ENCODE data around the gene SEMA6A. TPM values are rescaled to one million over a fixed set of nuclear protein-coding genes. Genes with fewer than 3 reads are reported as not detected.

Gene SEMA6A
- total and polyA plus RNA-seq, 4 donors, result 3.7 to 11.4 (median 5.6) TPM

DNA sequence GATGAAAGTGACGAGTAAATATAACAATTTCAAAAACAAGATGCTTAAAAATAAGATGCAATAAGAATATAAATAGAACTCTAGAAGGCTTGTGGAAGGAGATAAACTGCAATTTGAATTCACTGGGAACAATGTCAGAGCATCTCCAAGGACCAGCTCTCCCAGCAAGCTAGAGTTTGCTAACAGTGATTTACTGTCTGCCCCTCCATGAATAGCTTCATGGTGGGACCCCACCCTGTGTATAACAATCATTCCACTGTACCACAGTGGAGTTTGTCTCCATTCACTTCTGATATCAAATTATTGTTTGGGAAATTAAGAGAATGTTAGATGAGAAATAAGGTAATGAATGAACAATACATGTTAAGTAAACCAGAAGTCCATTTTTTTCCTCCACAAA is 7.3 kb upstream of the SEMA6A start:
- H3K27ac ChIP-seq (ENCODE audit: low read depth in 1 of 2, low read length in 2 of 2), result no peak overlapping the region
- no peaks in the 10 kb centered on the region for H3K9me3 ChIP-seq (ENCODE audit: control insufficient read depth in 4 of 4, low read length in 3 of 4)
- H3K4me1 ChIP-seq (ENCODE audit: control insufficient read depth in 4 of 4, insufficient read depth in 4 of 4, low read length in 3 of 4), result no peaks in the 10 kb centered on the region
- no peaks in the 10 kb centered on the region for H3K27me3 ChIP-seq (ENCODE audit: control insufficient read depth in 4 of 4, insufficient read depth in 4 of 4, low read length in 3 of 4)
- TF ChIP-seq YY1 (IDR thresholded peaks at IDR 0.05) (no peak), RAD21 (IDR thresholded peaks at IDR 0.05) (no peak), ZBTB33 (IDR thresholded peaks at IDR 0.05) (no peak), JUND (IDR thresholded peaks at IDR 0.05) (no peak), GABPA (IDR thresholded peaks at IDR 0.05 in 1 of 2, conservative IDR thresholded peaks at IDR 0.05 in 1 of 2) (no peak), TAF1 (conservative IDR thresholded peaks at IDR 0.05) (no peak), HNF4A (conservative IDR thresholded peaks at IDR 0.05) (no peak), NR2F2 (IDR thresholded peaks at IDR 0.05) (no peak), FOXA1 (IDR thresholded peaks at IDR 0.05) (no peak), RXRA (IDR thresholded peaks at IDR 0.05) (no peak), ATF3 (IDR thresholded peaks at IDR 0.05) (no peak), HNF4G (IDR thresholded peaks at IDR 0.05) (no peak)
- TF ChIP-seq, protein P1, sequence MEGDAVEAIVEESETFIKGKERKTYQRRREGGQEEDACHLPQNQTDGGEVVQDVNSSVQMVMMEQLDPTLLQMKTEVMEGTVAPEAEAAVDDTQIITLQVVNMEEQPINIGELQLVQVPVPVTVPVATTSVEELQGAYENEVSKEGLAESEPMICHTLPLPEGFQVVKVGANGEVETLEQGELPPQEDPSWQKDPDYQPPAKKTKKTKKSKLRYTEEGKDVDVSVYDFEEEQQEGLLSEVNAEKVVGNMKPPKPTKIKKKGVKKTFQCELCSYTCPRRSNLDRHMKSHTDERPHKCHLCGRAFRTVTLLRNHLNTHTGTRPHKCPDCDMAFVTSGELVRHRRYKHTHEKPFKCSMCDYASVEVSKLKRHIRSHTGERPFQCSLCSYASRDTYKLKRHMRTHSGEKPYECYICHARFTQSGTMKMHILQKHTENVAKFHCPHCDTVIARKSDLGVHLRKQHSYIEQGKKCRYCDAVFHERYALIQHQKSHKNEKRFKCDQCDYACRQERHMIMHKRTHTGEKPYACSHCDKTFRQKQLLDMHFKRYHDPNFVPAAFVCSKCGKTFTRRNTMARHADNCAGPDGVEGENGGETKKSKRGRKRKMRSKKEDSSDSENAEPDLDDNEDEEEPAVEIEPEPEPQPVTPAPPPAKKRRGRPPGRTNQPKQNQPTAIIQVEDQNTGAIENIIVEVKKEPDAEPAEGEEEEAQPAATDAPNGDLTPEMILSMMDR (IDR thresholded peaks at IDR 0.05; ENCODE audit: low read depth, low read length, missing input control), result no peak
- TF ChIP-seq, protein P2, sequence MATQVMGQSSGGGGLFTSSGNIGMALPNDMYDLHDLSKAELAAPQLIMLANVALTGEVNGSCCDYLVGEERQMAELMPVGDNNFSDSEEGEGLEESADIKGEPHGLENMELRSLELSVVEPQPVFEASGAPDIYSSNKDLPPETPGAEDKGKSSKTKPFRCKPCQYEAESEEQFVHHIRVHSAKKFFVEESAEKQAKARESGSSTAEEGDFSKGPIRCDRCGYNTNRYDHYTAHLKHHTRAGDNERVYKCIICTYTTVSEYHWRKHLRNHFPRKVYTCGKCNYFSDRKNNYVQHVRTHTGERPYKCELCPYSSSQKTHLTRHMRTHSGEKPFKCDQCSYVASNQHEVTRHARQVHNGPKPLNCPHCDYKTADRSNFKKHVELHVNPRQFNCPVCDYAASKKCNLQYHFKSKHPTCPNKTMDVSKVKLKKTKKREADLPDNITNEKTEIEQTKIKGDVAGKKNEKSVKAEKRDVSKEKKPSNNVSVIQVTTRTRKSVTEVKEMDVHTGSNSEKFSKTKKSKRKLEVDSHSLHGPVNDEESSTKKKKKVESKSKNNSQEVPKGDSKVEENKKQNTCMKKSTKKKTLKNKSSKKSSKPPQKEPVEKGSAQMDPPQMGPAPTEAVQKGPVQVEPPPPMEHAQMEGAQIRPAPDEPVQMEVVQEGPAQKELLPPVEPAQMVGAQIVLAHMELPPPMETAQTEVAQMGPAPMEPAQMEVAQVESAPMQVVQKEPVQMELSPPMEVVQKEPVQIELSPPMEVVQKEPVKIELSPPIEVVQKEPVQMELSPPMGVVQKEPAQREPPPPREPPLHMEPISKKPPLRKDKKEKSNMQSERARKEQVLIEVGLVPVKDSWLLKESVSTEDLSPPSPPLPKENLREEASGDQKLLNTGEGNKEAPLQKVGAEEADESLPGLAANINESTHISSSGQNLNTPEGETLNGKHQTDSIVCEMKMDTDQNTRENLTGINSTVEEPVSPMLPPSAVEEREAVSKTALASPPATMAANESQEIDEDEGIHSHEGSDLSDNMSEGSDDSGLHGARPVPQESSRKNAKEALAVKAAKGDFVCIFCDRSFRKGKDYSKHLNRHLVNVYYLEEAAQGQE (IDR thresholded peaks at IDR 0.05), result no peak
- no peaks in the 10 kb centered on the region for H3K36me3 ChIP-seq (ENCODE audit: control insufficient read depth in 4 of 4, insufficient read depth in 3 of 4, low read depth in 1 of 4, low read length in 3 of 4)
- WGBS, result 72% methylated on average over 1 of the region's 1 CpG
- H3K9ac ChIP-seq (ENCODE audit: low read depth in 1 of 2, low read length in 2 of 2), result no peak overlapping the region
- DNase-seq (ENCODE audit: low spot score), result no peak
- H3K4me3 ChIP-seq (ENCODE audit: low read depth in 1 of 3, low read length in 3 of 3), result no peak overlapping the region

DNA sequence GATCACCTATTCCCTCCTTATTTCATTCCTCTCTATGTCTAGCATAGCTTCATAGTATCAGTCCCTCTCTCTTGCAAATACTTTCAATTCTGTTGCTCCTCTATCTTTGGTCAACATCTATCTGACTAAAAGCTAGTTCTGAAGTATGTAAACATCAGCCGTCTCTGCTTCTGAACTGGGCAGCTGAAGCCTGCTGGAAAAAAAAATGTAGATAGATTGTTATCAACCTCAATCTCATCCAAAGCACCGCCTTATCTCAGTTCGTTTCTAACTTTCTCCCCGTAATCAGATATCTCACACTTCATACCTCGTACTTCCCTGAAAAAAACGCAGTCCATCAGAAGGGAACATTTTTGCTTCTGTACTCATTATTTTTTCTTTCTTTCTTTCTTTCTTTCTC is 4.5 kb upstream of the SEMA6A start:
- WGBS, result 39% methylated on average over 6 of the region's 6 CpGs
- no peak for DNase-seq (ENCODE audit: low spot score)
- Histone ChIP-seq H3K4me1 (ENCODE audit: control insufficient read depth in 4 of 4, insufficient read depth in 4 of 4, low read length in 3 of 4) (peaks cover 6 to 23% (median 17%) of the 10 kb centered on the region in 4 donors), H3K9me3 (ENCODE audit: control insufficient read depth in 4 of 4, low read length in 3 of 4) (no peaks in the 10 kb centered on the region), H3K4me3 (ENCODE audit: low read depth in 1 of 3, low read length in 3 of 3) (no peak overlapping the region), H3K27me3 (ENCODE audit: control insufficient read depth in 4 of 4, insufficient read depth in 4 of 4, low read length in 3 of 4) (peaks cover 0 to 2% (median 0%) of the 10 kb centered on the region in 4 donors), H3K27ac (ENCODE audit: low read depth in 1 of 2, low read length in 2 of 2) (no peak overlapping the region), H3K9ac (ENCODE audit: low read depth in 1 of 2, low read length in 2 of 2) (no peak overlapping the region), H3K36me3 (ENCODE audit: control insufficient read depth in 4 of 4, insufficient read depth in 3 of 4, low read depth in 1 of 4, low read length in 3 of 4) (no peaks in the 10 kb centered on the region)
- TF ChIP-seq ZBTB33 (IDR thresholded peaks at IDR 0.05) (no peak), YY1 (IDR thresholded peaks at IDR 0.05) (no peak), SP1 (IDR thresholded peaks at IDR 0.05) (no peak), RAD21 (IDR thresholded peaks at IDR 0.05) (no peak), ATF3 (IDR thresholded peaks at IDR 0.05) (no peak), HNF4A (conservative IDR thresholded peaks at IDR 0.05) (no peak), EGR1 (IDR thresholded peaks at IDR 0.05; ENCODE audit: low read depth in 2 of 2) (no peak), JUND (IDR thresholded peaks at IDR 0.05) (no peak), GABPA (IDR thresholded peaks at IDR 0.05 in 1 of 2, conservative IDR thresholded peaks at IDR 0.05 in 1 of 2) (no peak), HNF4G (IDR thresholded peaks at IDR 0.05) (no peak), FOXA1 (IDR thresholded peaks at IDR 0.05) (no peak), TAF1 (conservative IDR thresholded peaks at IDR 0.05) (no peak), NR2F2 (IDR thresholded peaks at IDR 0.05) (no peak), RXRA (IDR thresholded peaks at IDR 0.05) (no peak), FOXA2 (IDR thresholded peaks at IDR 0.05) (no peak)
- TF ChIP-seq, protein P1 (IDR thresholded peaks at IDR 0.05; ENCODE audit: low read depth, low read length, missing input control), result no peak

All from liver (tissue), 9 donors.